HG03571 (cell line): Measurements from ENCODE around the gene GPX5.
A peak's percentile ranks its signal among the peaks of the same experiment; 100 is the strongest.
"Not testable (repeated sequence)": the region's sequence is repeated elsewhere in the genome, so short reads cannot be mapped to it uniquely, and the experiment has no call there.

Experiments used
- ATAC-seq: cut with Tn5 transposase; IDR thresholded peaks from one replicate; pipeline ENCODE4 v1.9.1; 2021; ENCODE audit not compliant: unreplicated experiment

Gene GPX5

DNA sequence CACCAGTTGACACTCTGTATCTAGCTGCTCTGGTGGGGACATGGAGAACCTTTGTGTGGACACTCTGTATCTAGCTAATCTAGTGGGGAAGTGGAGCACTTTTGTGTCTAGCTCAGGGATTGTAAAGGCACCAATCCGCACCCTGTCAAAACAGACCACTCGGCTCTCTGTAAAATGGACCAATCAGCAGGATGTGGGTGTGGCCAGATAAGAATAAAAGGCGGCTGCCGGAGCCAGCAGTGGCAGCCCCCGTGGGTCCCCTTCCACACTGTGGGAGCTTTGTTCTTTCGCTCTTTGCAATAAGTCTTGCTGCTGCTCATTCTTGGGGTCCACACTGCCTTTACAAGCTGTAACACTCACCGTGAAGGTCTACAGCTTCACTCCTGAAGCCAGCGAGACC is 13.3 kb upstream of the GPX5 start:
- not testable (repeated sequence) for ATAC-seq

DNA sequence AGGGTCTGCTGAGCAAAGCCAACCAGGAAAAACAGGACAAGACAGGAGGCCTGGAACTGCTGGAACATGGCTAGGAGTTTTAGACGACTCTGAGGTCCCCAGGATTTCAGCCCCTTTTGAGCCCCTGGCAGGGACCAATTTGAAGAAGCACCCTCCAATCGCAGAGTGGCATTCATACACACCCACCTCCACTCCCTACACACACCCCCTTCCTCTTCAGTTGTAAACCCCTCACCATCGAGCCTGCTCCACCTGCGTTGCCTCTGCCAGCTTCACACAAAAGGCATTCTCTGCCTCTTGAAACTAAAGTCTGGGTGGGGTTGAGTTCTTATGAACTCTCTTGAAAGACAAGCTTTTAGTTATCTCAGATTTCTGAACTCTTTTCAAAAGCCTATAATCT is 10.0 kb upstream of the GPX5 start, which contains the start of gene GPX6:
GPX6 (minus strand) TSS at position 118 of the 400 bp plus-strand sequence; CDS start at position 68, 50 bp downstream.
- no peak for ATAC-seq

DNA sequence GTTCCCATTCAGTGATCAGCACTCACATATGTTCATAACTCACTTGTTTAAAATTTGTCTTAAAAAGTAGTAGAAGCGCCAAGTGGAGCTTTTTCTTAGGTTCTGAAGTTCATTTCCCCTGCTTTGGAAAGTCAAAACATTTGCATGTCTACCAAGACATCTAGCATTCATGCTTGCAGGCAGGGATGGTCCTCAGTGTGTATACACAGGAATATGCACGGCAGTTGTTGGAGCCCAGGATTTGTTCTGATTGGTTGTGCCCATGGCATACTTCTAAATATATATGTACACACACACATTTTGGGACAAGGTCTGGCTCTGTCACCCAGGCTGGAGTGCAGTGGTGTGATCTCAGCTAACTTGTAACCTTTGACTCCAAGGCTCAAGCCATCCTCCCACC is 7.7 kb upstream of the GPX5 start:
- ATAC-seq, result no peak

DNA sequence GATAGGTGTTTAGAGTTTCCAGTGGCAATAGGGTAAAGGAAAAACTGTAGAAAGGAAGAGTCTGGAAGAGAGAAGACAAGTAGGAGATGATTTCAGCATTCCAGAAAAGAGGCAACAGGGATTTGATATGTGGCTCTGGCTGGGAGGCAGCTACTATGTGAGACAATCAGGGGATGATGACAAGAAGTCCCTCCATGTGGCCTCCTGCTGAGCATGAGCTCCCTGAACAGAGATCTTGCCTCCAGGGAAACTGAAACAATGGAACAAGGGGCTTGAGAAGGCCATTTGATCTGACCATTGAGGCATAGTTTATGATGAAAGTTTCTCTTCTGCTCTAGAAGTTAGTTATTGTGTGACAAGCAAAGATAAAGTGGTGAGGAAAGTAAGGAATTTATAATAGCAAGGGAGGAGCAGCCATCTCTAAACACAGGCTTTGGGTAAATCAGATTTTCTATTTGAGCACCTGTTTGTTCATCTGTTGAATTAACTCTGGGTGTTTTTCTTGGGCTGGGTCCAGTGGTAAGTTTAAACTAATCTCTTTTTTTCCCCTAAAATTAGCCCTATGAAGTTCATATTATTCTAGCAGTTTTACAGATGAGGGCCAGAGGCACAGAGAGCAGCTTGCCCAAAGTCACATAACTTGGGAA is 3.0 kb upstream of the GPX5 start:
- ATAC-seq, result no peak

DNA sequence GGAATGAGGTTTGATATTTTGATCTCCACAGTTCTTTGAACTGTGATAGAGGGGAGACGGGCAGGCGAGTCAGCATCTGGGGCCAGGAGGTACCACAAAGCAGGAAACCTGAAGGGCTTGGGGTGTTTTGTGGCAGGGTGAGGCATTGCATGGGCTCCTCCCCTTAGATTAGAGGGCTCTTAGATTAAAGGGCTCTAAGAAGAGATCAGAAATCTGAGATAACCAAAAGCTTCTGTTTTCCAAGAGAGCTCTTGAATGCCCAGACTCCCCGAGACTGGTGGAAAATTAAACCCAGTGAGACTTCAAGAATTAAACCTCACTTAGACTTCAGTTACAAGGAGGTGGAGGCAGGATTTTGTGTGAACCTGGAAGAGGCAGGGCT is 2.4 kb upstream of the GPX5 start:
- ATAC-seq, result no peak

DNA sequence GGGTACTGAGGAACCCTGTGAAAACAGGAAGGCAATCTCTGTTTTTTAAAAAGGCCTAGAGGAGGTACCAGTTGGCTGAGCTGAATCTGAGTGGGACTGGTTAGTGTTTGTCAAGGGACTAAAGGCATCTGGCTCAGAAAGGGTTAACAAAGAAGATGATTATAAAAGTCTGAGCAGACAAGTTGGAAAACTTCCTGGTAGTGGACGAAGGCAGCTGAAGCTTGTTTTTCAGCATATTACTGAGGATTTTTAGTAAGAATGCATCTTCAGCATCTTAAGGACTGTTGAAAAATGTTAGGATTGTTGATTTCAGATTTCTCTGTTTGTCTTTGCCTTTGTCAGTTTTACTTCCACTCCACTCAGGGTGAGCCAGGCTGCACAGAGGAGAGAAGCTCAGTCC is 5.1 kb downstream of the GPX5 start:
- no peak for ATAC-seq

DNA sequence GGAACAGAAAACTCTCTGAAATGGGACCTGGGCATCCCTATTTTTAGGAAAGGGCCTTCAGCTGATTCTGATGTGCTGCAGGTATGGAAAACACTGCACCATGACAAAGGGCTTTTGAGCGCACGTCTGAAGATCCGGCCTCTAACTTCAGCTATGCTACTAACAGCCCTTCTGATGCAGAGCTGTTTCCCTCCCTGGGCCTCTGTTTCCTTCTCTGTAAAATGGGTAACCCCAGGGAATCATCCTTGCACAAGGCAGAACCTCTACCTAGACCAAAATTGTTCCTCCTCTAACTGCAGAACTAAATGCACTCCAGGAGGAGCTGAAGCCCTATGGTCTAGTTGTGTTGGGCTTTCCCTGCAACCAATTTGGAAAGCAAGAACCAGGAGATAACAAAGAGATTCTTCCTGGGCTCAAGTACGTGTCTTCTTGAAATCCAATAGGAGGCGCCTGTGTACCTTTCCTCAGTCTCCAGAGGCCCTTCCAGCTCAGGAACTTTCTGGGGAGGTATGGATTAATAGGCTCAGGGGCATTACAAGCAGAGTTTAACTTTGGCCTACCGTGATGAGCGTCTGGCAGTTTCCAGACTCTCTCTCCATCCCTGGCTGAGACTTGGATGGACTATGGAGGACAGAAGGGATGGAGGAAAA is 5.9 kb downstream of the GPX5 start:
- ATAC-seq, result no peak

DNA sequence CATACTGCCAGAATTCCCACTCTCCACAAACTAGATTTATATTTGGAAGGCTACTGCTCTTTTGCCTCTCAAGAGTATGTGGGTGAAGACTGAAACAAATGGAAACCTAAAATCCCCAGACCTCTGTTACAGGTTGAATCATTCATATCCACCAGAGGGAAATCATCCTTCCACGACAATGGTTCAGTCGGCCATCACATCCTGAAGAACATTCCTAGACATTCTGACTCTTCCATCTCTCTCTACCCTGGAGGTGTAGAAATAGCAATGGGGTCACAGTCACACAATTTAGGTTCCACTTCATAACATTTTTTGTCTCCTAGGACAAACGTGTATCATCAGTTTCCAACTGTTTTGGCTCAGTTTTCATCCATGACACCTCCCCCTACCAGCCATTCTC is 8.6 kb downstream of the GPX5 start:
- no peak for ATAC-seq

DNA sequence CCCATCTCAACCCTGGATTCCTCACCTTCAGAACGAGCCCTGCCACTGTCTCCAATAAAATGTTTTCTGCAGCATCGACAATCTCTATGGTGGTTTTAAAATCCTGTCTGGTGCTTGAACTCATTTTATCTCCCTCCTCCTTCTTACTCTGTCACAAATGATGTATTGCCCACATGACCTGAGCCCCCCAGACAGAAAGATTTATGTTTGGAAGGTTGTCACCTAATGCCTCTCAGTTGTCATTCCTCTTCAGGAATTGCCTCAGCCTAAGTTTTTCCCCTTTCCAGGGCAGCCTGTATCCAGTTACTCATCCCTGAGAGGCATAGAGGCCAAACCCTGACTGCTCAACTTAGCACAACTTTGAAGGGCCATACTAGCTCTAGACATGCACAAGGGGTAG is 9.2 kb downstream of the GPX5 start:
- no peak for ATAC-seq

DNA sequence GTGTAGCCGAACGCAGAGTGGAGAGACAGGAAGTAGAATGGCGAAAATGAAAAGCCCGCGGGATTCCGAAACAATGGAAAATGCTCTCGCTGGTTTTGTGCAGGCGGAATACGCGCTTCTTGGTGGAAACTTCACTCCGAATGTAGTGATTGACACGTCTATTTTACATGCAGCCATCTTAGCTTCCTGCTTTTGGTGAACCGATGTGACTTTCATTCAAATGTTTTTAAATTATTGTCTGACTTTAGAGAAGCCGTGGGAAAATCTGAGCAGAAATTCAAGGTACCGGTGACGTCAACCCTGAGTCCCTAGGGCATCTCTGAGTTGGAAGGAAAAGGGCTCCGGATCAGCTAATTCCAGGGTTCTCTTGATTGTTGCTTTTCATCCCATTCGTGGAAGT is 11.4 kb downstream of the GPX5 start:
- ATAC-seq, result no peak

DNA sequence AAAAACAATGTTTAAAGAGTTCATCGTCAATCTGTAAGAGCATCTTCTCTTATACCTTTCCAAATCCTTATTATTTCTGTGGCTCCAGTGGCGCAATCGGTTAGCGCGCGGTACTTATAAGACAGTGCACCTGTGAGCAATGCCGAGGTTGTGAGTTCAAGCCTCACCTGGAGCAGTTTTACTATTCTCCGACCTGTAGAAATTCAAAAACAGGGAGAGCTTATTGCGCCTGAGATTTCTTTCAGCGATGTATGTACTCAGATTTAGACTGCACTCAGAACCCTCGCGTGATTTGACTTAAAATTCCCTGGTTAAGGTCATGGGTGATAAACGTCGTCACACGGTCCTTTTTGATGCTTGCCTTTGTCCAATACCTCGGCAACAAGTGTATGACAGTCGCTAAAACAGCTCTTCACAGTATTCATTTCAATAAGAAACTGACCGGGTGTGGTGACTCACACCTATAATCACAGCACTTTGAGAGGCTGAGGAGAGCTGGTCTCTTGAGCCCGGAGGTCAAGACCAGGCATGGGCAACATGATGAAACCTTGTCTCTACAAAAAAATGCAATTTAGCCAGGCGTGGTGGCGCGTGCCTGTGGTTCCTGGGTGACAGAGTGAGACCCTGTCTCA is 11.9 kb downstream of the GPX5 start:
- ATAC-seq, result no peak

DNA sequence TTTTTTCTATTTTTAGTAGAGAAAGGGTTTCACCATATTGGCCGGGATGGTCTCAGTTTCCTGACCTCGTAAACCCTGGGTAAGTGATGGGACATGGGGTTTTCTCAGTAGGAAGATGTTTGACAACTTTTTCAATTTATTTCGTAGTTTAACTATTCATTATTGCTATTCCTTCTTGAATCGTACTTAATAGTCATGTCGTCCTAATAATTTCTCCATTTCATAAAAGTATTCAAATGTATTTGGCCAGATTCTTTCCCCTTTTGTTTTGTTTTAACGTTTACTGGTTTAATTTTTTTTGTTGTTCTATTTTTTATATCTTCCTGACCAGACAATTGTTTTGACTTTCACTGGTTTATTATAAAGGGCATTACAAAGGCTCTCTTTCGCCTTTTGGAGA is 16.3 kb downstream of the GPX5 start:
- no peak for ATAC-seq

DNA sequence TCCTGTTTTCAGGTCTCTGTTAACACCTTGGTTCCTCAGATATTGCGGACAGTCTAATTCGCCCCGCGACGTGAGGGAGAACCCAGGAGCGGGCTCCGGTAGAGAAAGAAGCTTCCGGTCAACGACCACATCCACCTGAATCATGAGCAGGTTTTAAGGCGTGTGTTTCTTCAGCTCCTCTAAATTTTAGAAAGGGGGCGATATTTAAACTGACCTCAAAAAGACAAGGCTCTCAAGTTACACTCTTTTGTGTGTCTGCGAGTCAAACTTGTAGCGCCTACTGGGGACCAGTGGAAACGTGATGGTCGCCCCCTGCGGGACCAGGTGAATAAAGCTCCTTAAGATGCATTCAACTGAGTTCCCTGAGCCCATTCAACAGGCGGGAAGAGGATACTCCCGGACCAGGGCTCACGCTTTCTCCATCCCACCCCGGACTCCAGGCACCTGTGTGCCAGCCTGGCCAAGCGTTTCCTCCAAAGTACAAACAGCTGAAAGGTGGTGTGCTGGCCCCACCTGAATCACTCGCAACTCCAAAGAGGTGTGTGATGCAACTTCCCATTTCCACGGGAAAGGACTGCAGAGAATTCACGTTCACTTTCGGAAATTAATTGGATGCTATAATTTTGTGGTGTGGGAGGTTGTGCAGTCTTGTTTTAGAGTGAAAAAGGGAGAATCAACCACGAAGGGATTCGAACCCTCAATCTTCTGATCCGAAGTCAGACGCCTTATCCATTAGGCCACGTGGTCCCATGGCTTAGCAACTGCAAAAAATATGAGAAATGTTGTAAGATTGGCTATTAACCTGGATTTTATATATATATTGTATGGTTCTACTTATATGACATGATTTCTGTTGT is 17.0 kb downstream of the GPX5 start:
- peak; percentile 54 for ATAC-seq

DNA sequence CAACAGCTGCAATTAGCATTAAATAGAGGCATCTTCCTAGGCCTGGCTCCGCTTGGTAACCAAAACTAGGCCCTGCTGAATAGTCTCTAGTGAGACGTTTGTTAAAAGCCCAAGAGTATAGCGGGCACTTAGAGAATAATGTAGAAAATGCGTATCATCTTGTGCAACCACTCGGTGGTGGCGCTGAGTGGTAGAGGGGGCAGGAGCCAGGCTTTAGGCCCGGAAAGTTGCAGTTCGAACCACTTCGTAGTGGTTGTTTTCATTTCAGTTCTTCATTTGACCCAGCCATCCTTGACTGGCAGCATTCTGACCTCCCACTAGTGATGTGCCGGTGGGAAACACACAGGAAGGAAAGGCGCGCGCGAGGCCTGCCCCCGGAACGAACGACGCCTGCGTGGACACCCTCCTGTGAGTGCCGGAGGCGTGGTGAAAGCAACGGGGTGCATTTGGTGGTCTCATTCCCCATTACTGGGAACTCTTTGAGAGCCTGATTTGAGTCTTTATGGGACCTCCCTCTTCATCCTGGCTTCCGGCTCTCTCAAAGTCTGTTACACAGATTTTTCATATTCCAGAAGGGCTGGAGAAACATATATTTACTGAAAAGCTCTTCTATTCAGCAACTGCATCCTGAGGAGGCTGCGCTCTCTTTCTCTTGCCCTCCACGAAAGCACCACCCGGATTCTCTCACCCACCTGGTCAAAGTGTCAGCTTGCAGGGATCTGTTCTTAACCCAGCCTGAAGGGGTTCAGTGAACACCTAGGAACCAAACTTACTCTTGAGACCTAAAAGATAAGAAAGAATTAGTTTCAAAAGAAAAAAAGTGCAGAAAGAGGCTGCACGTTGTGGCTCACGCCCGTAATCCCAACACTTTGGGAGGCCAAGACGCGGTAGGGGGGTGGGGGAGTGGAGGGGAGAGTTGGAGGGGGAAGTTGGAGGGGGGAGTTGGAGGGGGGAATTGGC is 18.2 kb downstream of the GPX5 start:
- ATAC-seq, result peak; percentile 44

DNA sequence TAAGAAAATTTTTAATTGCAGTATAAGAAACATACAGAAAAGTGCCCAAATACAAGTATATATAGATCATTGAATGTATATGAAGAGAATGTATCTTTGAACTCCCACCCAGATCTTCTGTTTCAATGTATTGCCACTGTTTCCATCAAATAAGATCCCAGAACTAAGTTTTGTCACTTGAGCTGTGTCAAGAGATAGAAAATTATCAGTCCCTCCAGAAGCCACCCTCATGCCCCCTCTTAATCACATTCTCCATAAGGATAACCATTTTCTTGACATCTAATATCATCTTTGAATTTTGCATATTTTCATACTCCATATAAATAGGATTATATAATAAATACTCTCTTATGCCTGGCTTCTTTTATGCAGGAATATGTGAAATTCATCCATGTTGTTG is 20.3 kb downstream of the GPX5 start:
- no peak for ATAC-seq

DNA sequence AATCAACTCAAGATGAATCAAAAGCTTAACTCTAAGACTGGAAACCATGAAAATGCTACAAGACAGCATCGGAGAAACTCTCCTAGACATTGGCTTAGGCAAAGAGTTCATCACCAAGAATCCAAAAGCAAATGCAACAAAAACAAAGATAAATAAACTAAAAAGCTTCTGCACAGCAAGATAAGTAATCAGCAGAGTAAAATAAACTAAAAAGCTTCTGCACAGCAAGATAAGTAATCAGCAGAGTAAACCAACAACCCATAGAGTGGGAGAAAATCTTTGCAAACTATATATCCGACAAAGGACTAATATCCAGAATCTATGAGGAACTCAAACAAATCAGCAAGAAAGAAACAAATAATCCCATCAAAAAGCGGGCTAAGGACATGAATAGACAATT is 21.3 kb downstream of the GPX5 start:
- ATAC-seq, result not testable (repeated sequence)

DNA sequence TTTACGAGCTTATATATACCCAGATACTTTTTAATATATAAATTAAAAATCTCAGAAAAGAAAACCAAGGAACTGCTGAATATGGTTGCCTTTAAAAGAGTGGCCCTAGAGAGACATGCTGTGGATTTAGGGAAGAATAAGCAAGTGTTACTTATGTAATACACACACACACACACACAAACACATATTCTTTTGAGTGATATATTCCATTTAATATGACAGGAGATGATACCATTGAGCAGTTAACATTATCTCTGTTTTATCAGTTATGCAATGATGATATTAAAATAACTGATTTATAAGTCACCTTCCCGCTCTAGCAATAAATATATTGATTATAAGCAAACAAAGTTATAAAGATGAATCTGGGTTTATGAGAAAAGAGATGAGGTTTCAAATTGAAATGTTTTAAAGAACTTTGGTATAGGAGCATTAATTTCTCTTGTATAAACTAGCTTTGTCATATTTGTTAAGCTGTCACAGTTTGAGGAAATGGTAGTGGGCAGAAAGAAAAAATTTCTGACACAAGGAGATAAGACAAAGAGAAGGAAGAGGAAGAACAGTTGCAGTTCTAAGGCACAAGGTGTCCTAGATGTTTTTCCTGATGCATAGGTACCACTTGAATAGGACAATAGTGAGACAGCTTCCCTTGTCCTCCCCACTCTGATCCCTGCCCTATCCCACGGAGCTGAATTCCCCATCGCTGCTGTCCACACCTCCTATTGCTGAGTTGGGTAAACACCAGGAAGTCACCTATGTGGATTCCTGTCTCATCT is 26.4 kb downstream of the GPX5 start:
- ATAC-seq, result no peak

DNA sequence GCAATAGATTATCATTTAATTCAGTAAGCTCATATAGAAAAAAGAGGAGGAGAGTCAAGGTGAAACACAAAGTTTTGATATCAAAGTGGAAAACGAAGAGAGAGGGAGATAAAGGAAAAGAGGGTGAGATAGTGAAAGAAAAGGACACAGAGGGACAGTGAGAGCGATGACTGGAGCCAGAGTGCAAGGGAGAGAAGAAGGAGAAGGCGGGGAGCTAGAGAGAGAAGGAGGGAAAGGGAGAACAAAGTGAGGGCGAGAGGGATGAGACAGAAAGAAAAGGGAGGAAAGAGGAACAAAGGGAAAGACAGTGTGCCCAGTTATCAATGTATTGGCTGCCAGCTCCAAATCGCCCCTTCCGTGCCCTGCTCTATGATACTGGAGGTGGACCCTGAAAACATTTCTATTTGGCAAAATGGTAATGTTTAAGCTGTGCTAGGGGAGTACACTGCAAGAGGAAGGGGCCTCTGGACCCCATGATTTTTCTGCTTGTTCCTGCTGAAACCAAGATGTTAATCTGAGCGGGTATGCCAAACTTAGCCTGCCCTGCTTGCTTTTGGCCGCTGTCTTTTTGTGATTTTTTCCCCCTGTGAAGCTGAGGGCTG is 27.8 kb downstream of the GPX5 start:
- no peak for ATAC-seq
